Neural cell (in vitro differentiated cells): ENCODE results near the gene GRM1. TPM values are rescaled to one million over a fixed set of nuclear protein-coding genes. Genes with fewer than 3 reads are reported as not detected.

Experiments used
- H2AFZ ChIP-seq: fragments of 200-600, 300-800 bp; sonication (generic), shearing (Covaris generic); 2 replicates; pipeline ENCODE4 v1.6.0; 2014; ENCODE audit warnings: low read depth, mild to moderate bottlenecking, antibody characterized with exemption, low read length, moderate library complexity
- H3F3A ChIP-seq: fragments of 200-600 bp; shearing (Covaris generic); 2 replicates; pipeline ENCODE4 v1.6.1; 2016; ENCODE audit warnings: mild to moderate bottlenecking, moderate library complexity, mixed read lengths, antibody characterized with exemption, low read length; ENCODE audit not compliant: insufficient read depth, poor library complexity, severe bottlenecking
- H3K27ac ChIP-seq: fragments of 200-600, 300-800 bp; sonication (generic), shearing (Covaris generic); 2 replicates; pipeline ENCODE4 v1.5.1; 2014; ENCODE audit warnings: mild to moderate bottlenecking, low read length, moderate library complexity
- H3K27me3 ChIP-seq: fragments of 300-800, 200-600 bp; sonication (generic), shearing (Covaris generic); 2 replicates; pipeline ENCODE4 v1.6.0; 2014; ENCODE audit warnings: mild to moderate bottlenecking, low read depth, low read length, moderate library complexity; ENCODE audit not compliant: insufficient read depth
- H3K36me3 ChIP-seq: fragments of 300-800, 200-600 bp; sonication (generic), shearing (Covaris generic); 2 replicates; pipeline ENCODE4 v1.5.1; 2014; ENCODE audit warnings: mild to moderate bottlenecking, antibody characterized with exemption, low read length, moderate library complexity; ENCODE audit not compliant: insufficient read depth
- H3K4me2 ChIP-seq: fragments of 300-800, 200-600 bp; sonication (generic), shearing (Covaris generic); 2 replicates; pipeline ENCODE4 v1.6.0; 2014; ENCODE audit warnings: mild to moderate bottlenecking, low read length
- H3K4me3 ChIP-seq: fragments of 300-800, 200-600 bp; sonication (generic), shearing (Covaris generic); 2 replicates; pipeline ENCODE4 v1.5.1; 2014; ENCODE audit warnings: mild to moderate bottlenecking, low read length, moderate library complexity
- H3K79me2 ChIP-seq: fragments of 200-600 bp; shearing (Covaris generic); replicated peaks from 2 replicates; pipeline ENCODE4 v1.6.0; 2014; ENCODE audit warnings: mild to moderate bottlenecking, low read length, moderate library complexity; ENCODE audit not compliant: insufficient read depth
- H3K9ac ChIP-seq: fragments of 300-800, 200-600 bp; sonication (generic), shearing (Covaris generic); 2 replicates; pipeline ENCODE4 v1.6.1; 2016; ENCODE audit warnings: mild to moderate bottlenecking, low read length, mixed read lengths
- H3K9me2 ChIP-seq: fragments of 200-600 bp; shearing (Covaris generic); 2 replicates; pipeline ENCODE4 v1.6.1; 2016; ENCODE audit warnings: mild to moderate bottlenecking, low read length, mixed read lengths; ENCODE audit not compliant: insufficient read depth
- H3K9me3 ChIP-seq: fragments of 200-600, 300-800 bp; sonication (generic), shearing (Covaris generic); 2 replicates; pipeline ENCODE4 v1.6.1; 2016; ENCODE audit warnings: mild to moderate bottlenecking, mixed run types, low read length, moderate library complexity, mixed read lengths
- H4K20me1 ChIP-seq: fragments of 200-600 bp; shearing (Covaris generic); 2 replicates; pipeline ENCODE4 v1.6.1; 2016; ENCODE audit warnings: mild to moderate bottlenecking, mixed run types; ENCODE audit not compliant: insufficient read depth
- CTCF ChIP-seq: fragments of 450-650 bp; IDR thresholded peaks from 2 replicates; pipeline ENCODE4 v1.5.1; 2014; ENCODE audit warnings: antibody characterized with exemption, mild to moderate bottlenecking, moderate library complexity; ENCODE audit not compliant: poor library complexity, severe bottlenecking
- EP300 ChIP-seq: fragments of 450-650 bp; conservative IDR thresholded peaks from 2 replicates; pipeline ENCODE4 v1.6.1; 2014; ENCODE audit warnings: antibody characterized with exemption, mild to moderate bottlenecking, moderate library complexity; ENCODE audit not compliant: poor library complexity, severe bottlenecking
- EZH2 ChIP-seq: fragments of 200-600, 300-800 bp; shearing (Covaris generic), sonication (generic); IDR thresholded peaks from 2 replicates; pipeline ENCODE4 v1.6.1; 2014; ENCODE audit warnings: antibody characterized with exemption, low read length, borderline replicate concordance, mild to moderate bottlenecking; ENCODE audit not compliant: insufficient read depth, poor library complexity, severe bottlenecking
- MXI1 ChIP-seq: fragments of 450-650 bp; conservative IDR thresholded peaks from 2 replicates; pipeline ENCODE4 v1.6.1; 2014; ENCODE audit warnings: antibody characterized with exemption, mild to moderate bottlenecking; ENCODE audit not compliant: poor library complexity, severe bottlenecking
- POLR2AphosphoS5 ChIP-seq: IDR thresholded peaks from 2 replicates; pipeline ENCODE4 v1.6.1; 2012
- RAD21 ChIP-seq: fragments of 450-650 bp; conservative IDR thresholded peaks from 2 replicates; pipeline ENCODE4 v1.6.1; 2014; ENCODE audit warnings: antibody characterized with exemption, mild to moderate bottlenecking, moderate library complexity
- REST ChIP-seq: IDR thresholded peaks from 2 replicates; pipeline ENCODE4 v1.6.1; 2012; ENCODE audit warnings: borderline replicate concordance
- SMC3 ChIP-seq: fragments of 450-650 bp; conservative IDR thresholded peaks from 2 replicates; pipeline ENCODE4 v1.6.1; 2014; ENCODE audit warnings: antibody characterized with exemption, mild to moderate bottlenecking, moderate library complexity; ENCODE audit not compliant: poor library complexity
- TAF1 ChIP-seq: IDR thresholded peaks from 2 replicates; pipeline ENCODE4 v1.6.1; 2012; ENCODE audit warnings: low read depth
- polyA plus RNA-seq: library from polyadenylated mRNA; depleted of rRNA; stranded (reverse); fragments of >200 nt; gene quantifications from 2 replicates; pipeline ENCODE4 v1.2.3, GENCODE V29; 2014

The GRM1 gene
- polyA plus RNA-seq, 1 donor from 2014 or later, result 2.9 TPM

DNA sequence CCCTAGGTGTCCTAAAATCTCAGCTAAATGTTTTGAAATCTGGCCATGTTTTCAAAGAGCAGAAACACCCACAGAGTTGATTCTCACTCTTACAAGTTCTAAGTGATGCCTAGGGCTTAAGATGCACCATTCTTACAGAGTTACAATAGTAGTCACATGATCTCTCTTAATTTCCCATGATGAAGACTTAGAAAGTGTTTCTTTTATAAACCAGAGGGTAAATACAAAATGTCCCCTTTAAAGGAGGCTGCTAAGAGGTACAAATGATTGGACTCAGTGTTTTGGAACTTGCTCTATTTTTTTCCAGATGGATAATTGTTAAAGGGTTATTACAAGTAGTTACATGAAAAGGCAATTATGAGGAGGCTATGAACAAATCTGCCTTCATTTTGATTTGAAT, 244.6 kb downstream of the GRM1 start:
- H3K36me3 ChIP-seq, result no peaks in the 10 kb centered on the region
- TF ChIP-seq POLR2AphosphoS5 (no peak), RAD21 (no peak), EZH2 (no peak), SMC3 (no peak), REST (no peak), CTCF (no peak), TAF1 (no peak), MXI1 (no peak), EP300 (no peak)
- H3K9ac ChIP-seq, result no peak overlapping the region
- no peaks in the 10 kb centered on the region for H3K79me2 ChIP-seq
- no peak overlapping the region for H3K4me3 ChIP-seq
- H3K9me2 ChIP-seq, result no peaks in the 10 kb centered on the region
- no peaks in the 10 kb centered on the region for H3F3A ChIP-seq
- no peak overlapping the region for H3K27ac ChIP-seq
- H3K4me2 ChIP-seq, result no peak overlapping the region
- H3K27me3 ChIP-seq, result peaks cover 3% of the 10 kb centered on the region
- no peaks in the 10 kb centered on the region for H3K9me3 ChIP-seq
- no peak overlapping the region for H2AFZ ChIP-seq
- H4K20me1 ChIP-seq, result no peaks in the 10 kb centered on the region

GRCh38 chr6:146277142-146277541, 248.3 kb downstream of the GRM1 start:
- peaks cover 3% of the 10 kb centered on the region for H3K27me3 ChIP-seq
- H3K9me3 ChIP-seq, result no peaks in the 10 kb centered on the region
- H3K9me2 ChIP-seq, result no peaks in the 10 kb centered on the region
- no peak overlapping the region for H3K27ac ChIP-seq
- no peak overlapping the region for H3K4me2 ChIP-seq
- no peak overlapping the region for H3K9ac ChIP-seq
- TF ChIP-seq EZH2 (no peak), POLR2AphosphoS5 (no peak), SMC3 (no peak), CTCF (no peak), TAF1 (no peak), RAD21 (no peak), EP300 (no peak), MXI1 (no peak), REST (no peak)
- H2AFZ ChIP-seq, result no peak overlapping the region
- no peaks in the 10 kb centered on the region for H4K20me1 ChIP-seq
- H3F3A ChIP-seq, result no peaks in the 10 kb centered on the region
- H3K36me3 ChIP-seq, result no peaks in the 10 kb centered on the region
- H3K4me3 ChIP-seq, result no peak overlapping the region
- no peaks in the 10 kb centered on the region for H3K79me2 ChIP-seq
